Measurements from ENCODE around the gene AGL. TPM values are rescaled to one million over a fixed set of nuclear protein-coding genes. Genes with fewer than 3 reads are reported as not detected.

Gene AGL
- total and polyA plus RNA-seq, 2 of the 8 experiments (the other 6 are each of a cell fraction or from before 2014, with no cell fraction given), result 2.7 to 19.2 TPM

DNA sequence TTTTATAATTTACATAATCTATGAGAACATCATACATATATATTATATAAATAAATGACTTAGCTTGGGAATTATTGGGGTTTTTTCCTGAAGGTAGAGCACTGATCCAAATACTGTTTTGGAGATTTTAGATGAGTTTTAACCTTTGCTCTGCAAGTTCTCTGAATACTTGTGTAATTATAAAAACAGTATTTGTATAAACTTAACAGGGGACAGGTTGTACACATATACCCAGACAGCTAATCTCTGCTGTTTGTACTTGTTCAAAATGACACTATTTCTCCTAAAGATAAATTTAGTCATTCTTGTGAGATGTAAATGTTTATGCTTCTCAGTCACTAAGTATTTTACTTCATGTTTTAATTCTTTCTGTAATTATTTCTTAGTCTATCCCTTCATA, 8.7 kb downstream of the AGL start:
- no peak overlapping the region for H2AK5ac ChIP-seq (ENCODE audit: low read depth, low read length)
- no peak overlapping the region for H3K14ac ChIP-seq (ENCODE audit: insufficient read length)
- H4K20me1 ChIP-seq (replicated peaks in 1 of 2; ENCODE audit: control insufficient read depth in 1 of 2, insufficient read depth in 2 of 2, low read length in 2 of 2), result no peaks in the 10 kb centered on the region
- no peak overlapping the region for H3K18ac ChIP-seq (ENCODE audit: extremely low read depth, low read length)
- no peak overlapping the region for H4K8ac ChIP-seq (ENCODE audit: extremely low read depth, insufficient read depth, low read length)
- H3K4me1 ChIP-seq (replicated peaks in 1 of 4; ENCODE audit: control insufficient read depth in 3 of 4, insufficient read depth in 4 of 4, low read length in 3 of 4), result no peaks in the 10 kb centered on the region
- POLR2A ChIA-PET (ENCODE audit: partially characterized antibody), result no interaction called here
- no peaks in the 10 kb centered on the region for H3K79me1 ChIP-seq (ENCODE audit: low read depth, low read length)
- peaks cover 0 to 17% (median 6%) of the 10 kb centered on the region in 4 experiments; a peak in 3 of 8 replicates for H3K36me3 ChIP-seq (ENCODE audit: control insufficient read depth in 2 of 4, insufficient read depth in 4 of 4, low read length in 3 of 4)
- H3K4ac ChIP-seq (replicated peaks; ENCODE audit: insufficient read length, low read depth, low read length), result no peak overlapping the region
- H2AFZ ChIP-seq (ENCODE audit: low read length), result no peak overlapping the region
- H3K27ac ChIP-seq (ENCODE audit: low read depth, low read length), result no peak overlapping the region
- H3K27me3 ChIP-seq (replicated peaks in 1 of 4; ENCODE audit: control insufficient read depth in 3 of 4, extremely low read depth in 1 of 4, insufficient read depth in 3 of 4, low read length in 3 of 4), result no peaks in the 10 kb centered on the region
- H2BK15ac ChIP-seq (ENCODE audit: low read length), result no peak overlapping the region
- no peaks in the 10 kb centered on the region; a peak in 1 of 4 replicates for H3K79me2 ChIP-seq (ENCODE audit: control insufficient read depth in 1 of 2, insufficient read depth in 2 of 2, low read length in 2 of 2)
- DNase-seq (ENCODE audit: low read depth in 1 of 2, low spot score in 2 of 2), result no peak
- no peak overlapping the region for H2BK5ac ChIP-seq (ENCODE audit: low read depth, low read length)
- no peak overlapping the region for H3K4me2 ChIP-seq (ENCODE audit: insufficient read depth in 1 of 2, low read depth in 2 of 2, low read length in 2 of 2)
- no peaks in the 10 kb centered on the region for H3K23me2 ChIP-seq (ENCODE audit: low read depth, low read length)
- no peak overlapping the region for H2BK120ac ChIP-seq (replicated peaks; ENCODE audit: low read depth, low read length)
- H3K9me3 ChIP-seq (ENCODE audit: insufficient read depth in 2 of 2, low read depth in 1 of 2, low read length in 1 of 2), result peaks cover 0 to 2% of the 10 kb centered on the region in 2 experiments; a peak in 1 of 4 replicates
- H2BK20ac ChIP-seq (ENCODE audit: low read length), result no peak overlapping the region
- CTCF ChIA-PET (ENCODE audit: partially characterized antibody), result interaction anchor here (0.6 kb wide), 1 partner anchor 18 kb away, joined by 5 read pairs; no protein-coding TSS in a partner anchor
- H3K4me3 ChIP-seq (ENCODE audit: extremely low read depth in 1 of 4, insufficient read depth in 2 of 4, low read depth in 3 of 4, low read length in 4 of 4), result no peak overlapping the region
- no peak for FAIRE-seq
- H3K9ac ChIP-seq (replicated peaks in 1 of 4; ENCODE audit: extremely low read depth in 1 of 4, low read depth in 3 of 4, low read length in 3 of 4), result no peak overlapping the region
- H3K23ac ChIP-seq (ENCODE audit: insufficient read length), result no peak overlapping the region
- H4K5ac ChIP-seq (ENCODE audit: insufficient read length, low read depth, low read length), result no peak overlapping the region
- no peak overlapping the region for H2BK12ac ChIP-seq (ENCODE audit: low read depth, low read length)
- H3K56ac ChIP-seq (replicated peaks; ENCODE audit: insufficient read length, low read depth, low read length), result no peak overlapping the region
- no peak overlapping the region for H4K91ac ChIP-seq (replicated peaks; ENCODE audit: insufficient read length, low read length)
- TF ChIP-seq PHF8 (conservative IDR thresholded peaks at IDR 0.05; ENCODE audit: low read depth, low read length) (no peak), KDM1A (IDR thresholded peaks at IDR 0.05; ENCODE audit: borderline replicate concordance, low read length) (no peak), GTF2F1 (IDR thresholded peaks at IDR 0.05; ENCODE audit: borderline replicate concordance, low read depth, low read length) (no peak), SIRT6 (IDR thresholded peaks at IDR 0.05; ENCODE audit: low read length) (no peak), CREB1 (IDR thresholded peaks at IDR 0.05) (no peak), FOSL1 (IDR thresholded peaks at IDR 0.05; ENCODE audit: insufficient read depth, low read depth, low read length) (no peak), RAD21 (IDR thresholded peaks at IDR 0.05 in 1 of 2, conservative IDR thresholded peaks at IDR 0.05 in 1 of 2; ENCODE audit: low read depth in 2 of 2, low read length in 2 of 2) (no peak), SP1 (IDR thresholded peaks at IDR 0.05; ENCODE audit: low read depth, low read length) (no peak), SAP30 (IDR thresholded peaks at IDR 0.05; ENCODE audit: insufficient read depth, insufficient replicate concordance, low read length) (no peak), TEAD4 (IDR thresholded peaks at IDR 0.05; ENCODE audit: low read depth, low read length) (no peak), POLR2A (IDR thresholded peaks at IDR 0.05; ENCODE audit: control extremely low read depth in 1 of 2, low read depth in 2 of 2, low read length in 2 of 2) (no peak), TBP (IDR thresholded peaks at IDR 0.05; ENCODE audit: low read depth, low read length) (no peak), ATF2 (IDR thresholded peaks at IDR 0.05; ENCODE audit: low read length) (no peak), CEBPB (IDR thresholded peaks at IDR 0.05; ENCODE audit: low read depth, low read length) (no peak), SP4 (IDR thresholded peaks at IDR 0.05; ENCODE audit: low read length) (no peak)
